GM23248 (cell line): Measurements from ENCODE around the gene GCK. TPM values are rescaled to one million over a fixed set of nuclear protein-coding genes. Genes with fewer than 3 reads are reported as not detected.
A peak's percentile ranks its signal among the peaks of the same experiment; 100 is the strongest.

Experiments
- DNase-seq: peaks from one replicate; pipeline ENCODE4 v3.0.0-alpha.2; 2015
- H2AFZ ChIP-seq: fragments of 200-600 bp; sonication (generic); 2 replicates; pipeline ENCODE4 v1.6.1; 2016; ENCODE audit warnings: antibody characterized with exemption
- H3F3A ChIP-seq: fragments of 200-600 bp; sonication (generic); 2 replicates; pipeline ENCODE4 v1.6.1; 2016; ENCODE audit warnings: mild to moderate bottlenecking, antibody characterized with exemption, mixed run types; ENCODE audit not compliant: insufficient read depth
- H3K27ac ChIP-seq: fragments of 200-600 bp; sonication (generic); 2 replicates; pipeline ENCODE4 v1.5.1; 2016; ENCODE audit warnings: mild to moderate bottlenecking
- H3K27me3 ChIP-seq: fragments of 200-600 bp; sonication (generic); replicated peaks from 2 replicates; pipeline ENCODE4 v1.6.1; 2016; ENCODE audit warnings: mild to moderate bottlenecking; ENCODE audit not compliant: insufficient read depth
- H3K36me3 ChIP-seq: fragments of 200-600 bp; sonication (generic); 2 replicates; pipeline ENCODE4 v1.6.1; 2016; ENCODE audit warnings: low read depth, mild to moderate bottlenecking
- H3K4me1 ChIP-seq: fragments of 200-600 bp; sonication (generic); 2 replicates; pipeline ENCODE4 v1.6.1; 2016; ENCODE audit warnings: mild to moderate bottlenecking; ENCODE audit not compliant: insufficient read depth
- H3K4me2 ChIP-seq: fragments of 200-600 bp; sonication (generic); one replicate; pipeline ENCODE4 v1.6.1; 2016; ENCODE audit warnings: mild to moderate bottlenecking; ENCODE audit not compliant: unreplicated experiment
- H3K4me3 ChIP-seq: fragments of 200-600 bp; sonication (generic); 2 replicates; pipeline ENCODE4 v1.5.1; 2016; ENCODE audit warnings: mild to moderate bottlenecking
- H3K79me2 ChIP-seq: fragments of 200-600 bp; sonication (generic); 2 replicates; pipeline ENCODE4 v1.6.1; 2016; ENCODE audit warnings: mild to moderate bottlenecking; ENCODE audit not compliant: insufficient read depth
- H3K9ac ChIP-seq: fragments of 200-600 bp; sonication (generic); 2 replicates; pipeline ENCODE4 v1.6.1; 2016; ENCODE audit warnings: mild to moderate bottlenecking
- H3K9me2 ChIP-seq: fragments of 200-600 bp; sonication (generic); 2 replicates; pipeline ENCODE4 v1.6.1; 2016; ENCODE audit warnings: mixed run types, mild to moderate bottlenecking, moderate library complexity; ENCODE audit not compliant: insufficient read depth
- H3K9me3 ChIP-seq: fragments of 200-600 bp; sonication (generic); one replicate; pipeline ENCODE4 v1.6.1; 2017; ENCODE audit warnings: low read depth
- H4K20me1 ChIP-seq: fragments of 200-600 bp; sonication (generic); 2 replicates; pipeline ENCODE4 v1.6.0; 2016; ENCODE audit not compliant: insufficient read depth
- EZH2 ChIP-seq: fragments of 200-600 bp; sonication (generic); IDR thresholded peaks from 2 replicates; pipeline ENCODE4 v1.6.1; 2018; ENCODE audit warnings: antibody characterized with exemption, mild to moderate bottlenecking; ENCODE audit not compliant: insufficient read depth, poor library complexity, severe bottlenecking
- EZH2phosphoT487 ChIP-seq: fragments of 200-600 bp; sonication (generic); IDR thresholded peaks from 2 replicates; pipeline ENCODE4 v1.6.1; 2018; ENCODE audit warnings: antibody characterized with exemption, moderate library complexity, mild to moderate bottlenecking, low read depth; ENCODE audit not compliant: insufficient read depth
- WGBS, 2 experiments: methylation state at CpG; one replicate each; pipeline ENCODE4 v1.1.6; 2015 to 2017; ENCODE audit warnings: low lambda C conversion rate in 2 of 2, low coverage in 1 of 2; ENCODE audit errors: missing lambda C conversion rate in 2 of 2; 5-methylcytosine and 5-hydroxymethylcytosine counted together
- in situ Hi-C: fragments of 300-500 bp; cut with MboI; formaldehyde crosslinking; loops from 2 replicates; pipeline ENCODE4 v1.15.0; 2020
- polyA plus RNA-seq: library from polyadenylated mRNA; unstranded; fragments of >200 nt; fragmentation: Nextera tagmentation; extraction: Ambion mirVana; gene quantifications from 2 replicates; pipeline ENCODE4 v1.2.1, GENCODE V29; 2016
- total RNA-seq: library from RNA; depleted of rRNA; stranded (reverse); fragments of >200 nt; shearing (Covaris generic); gene quantifications from 2 replicates; pipeline ENCODE4 v1.2.3, GENCODE V29; 2014

Gene GCK
- total and polyA plus RNA-seq, 2 experiments from 2014 or later: 0.11 to 0.23 TPM

- no peaks in the 10 kb centered on the region for H3K27me3 ChIP-seq
- H3K4me2 ChIP-seq: no peak overlapping the region
- in situ Hi-C loops: loop anchor here (5.0 kb wide), 1 partner anchor 49 kb away; no protein-coding TSS in a partner anchor
- 55 to 59% methylated on average over 5 of the region's 5 CpGs for WGBS, 2 experiments
- H4K20me1 ChIP-seq: no peaks in the 10 kb centered on the region
- TF ChIP-seq EZH2: no peak
- TF ChIP-seq EZH2phosphoT487: no peak
- no peak overlapping the region for H3K4me3 ChIP-seq
- H2AFZ ChIP-seq: no peak overlapping the region
- no peaks in the 10 kb centered on the region for H3K9me3 ChIP-seq
- H3K79me2 ChIP-seq: no peaks in the 10 kb centered on the region
- no peaks in the 10 kb centered on the region for H3K9me2 ChIP-seq
- no peak overlapping the region for H3K9ac ChIP-seq
- DNase-seq: peak; percentile 23
- H3K27ac ChIP-seq: no peak overlapping the region
- H3K36me3 ChIP-seq: no peaks in the 10 kb centered on the region
- no peaks in the 10 kb centered on the region for H3F3A ChIP-seq
- H3K4me1 ChIP-seq: peaks cover 9% of the 10 kb centered on the region; the same call in 1 of the 2 replicates
Measured at GRCh38 chr7:44136731-44137130, 52.5 kb downstream of the GCK start.

- no peak overlapping the region for H3K4me2 ChIP-seq
- in situ Hi-C loops: loop anchor here (5.0 kb wide), 1 partner anchor 48 kb away; no protein-coding TSS in a partner anchor
- no peaks in the 10 kb centered on the region for H3K36me3 ChIP-seq
- no peaks in the 10 kb centered on the region for H3F3A ChIP-seq
- no peaks in the 10 kb centered on the region for H3K27me3 ChIP-seq
- WGBS, 2 experiments: 95% methylated on average over 4 of the region's 4 CpGs
- no peak overlapping the region for H3K9ac ChIP-seq
- no peak overlapping the region for H2AFZ ChIP-seq
- no peak overlapping the region for H3K27ac ChIP-seq
- TF ChIP-seq EZH2phosphoT487: no peak
- TF ChIP-seq EZH2: no peak
- H4K20me1 ChIP-seq: no peaks in the 10 kb centered on the region
- H3K9me2 ChIP-seq: no peaks in the 10 kb centered on the region
- peaks cover 10% of the 10 kb centered on the region; the same call in 1 of the 2 replicates for H3K4me1 ChIP-seq
- no peak overlapping the region for H3K4me3 ChIP-seq
- no peaks in the 10 kb centered on the region for H3K79me2 ChIP-seq
- no peak for DNase-seq
- no peaks in the 10 kb centered on the region for H3K9me3 ChIP-seq
Measured at GRCh38 chr7:44134943-44135628, 54.2 kb downstream of the GCK start.

DNA sequence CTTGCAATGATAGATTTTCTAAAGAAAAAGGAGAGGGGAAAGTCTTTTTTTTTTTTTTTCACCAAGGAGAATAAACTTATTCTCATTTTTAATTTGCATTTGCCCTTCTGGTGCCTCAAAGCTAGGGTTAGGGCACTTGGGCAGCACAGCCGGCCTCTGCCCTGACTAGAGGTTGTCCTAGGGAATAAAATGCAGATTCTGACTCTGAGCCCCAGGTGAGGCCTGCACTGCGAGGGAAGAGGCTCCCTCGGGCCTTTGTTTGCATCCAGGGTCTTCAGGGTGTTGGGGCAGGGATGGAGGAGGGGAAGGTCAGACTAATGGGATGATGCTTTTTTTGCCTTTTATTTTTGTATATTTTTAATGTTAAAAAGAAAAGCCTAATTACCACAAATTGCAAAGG is 55.9 kb downstream of the GCK start:
- peaks cover 10% of the 10 kb centered on the region; the same call in 1 of the 2 replicates for H3K4me1 ChIP-seq
- in situ Hi-C loops: no loop called here
- H3K9me3 ChIP-seq: no peaks in the 10 kb centered on the region
- H4K20me1 ChIP-seq: no peaks in the 10 kb centered on the region
- no peaks in the 10 kb centered on the region for H3K36me3 ChIP-seq
- H3K9ac ChIP-seq: no peak overlapping the region
- no peak overlapping the region for H2AFZ ChIP-seq
- no peak overlapping the region for H3K4me3 ChIP-seq
- H3K79me2 ChIP-seq: no peaks in the 10 kb centered on the region
- TF ChIP-seq EZH2phosphoT487 (no peak), EZH2 (no peak)
- 75 to 78% methylated on average over 3 of the region's 3 CpGs for WGBS, 2 experiments
- H3K27me3 ChIP-seq: no peaks in the 10 kb centered on the region
- DNase-seq: no peak
- H3K4me2 ChIP-seq: no peak overlapping the region
- no peak overlapping the region for H3K27ac ChIP-seq
- no peaks in the 10 kb centered on the region for H3K9me2 ChIP-seq
- H3F3A ChIP-seq: no peaks in the 10 kb centered on the region

DNA sequence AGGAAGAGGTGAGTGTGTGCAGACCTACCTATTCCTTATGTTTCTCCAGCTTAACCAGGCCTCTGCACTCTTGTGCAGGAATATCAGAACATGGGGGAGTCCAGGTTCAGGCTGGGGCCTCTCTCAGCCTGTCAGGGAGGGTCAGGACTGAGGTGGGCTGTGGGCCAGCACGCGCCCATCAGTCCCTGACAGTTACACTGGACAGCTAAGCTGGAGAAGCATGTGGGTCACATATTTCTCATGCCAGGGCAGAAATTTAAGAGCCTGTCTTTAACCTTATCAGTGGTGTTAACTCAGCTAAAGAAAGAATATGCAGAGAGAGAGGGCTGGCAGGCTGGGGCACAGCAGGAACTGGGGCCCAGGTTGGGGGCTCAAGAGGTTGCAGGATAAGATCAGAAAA is 57.2 kb downstream of the GCK start:
- no peaks in the 10 kb centered on the region for H3K36me3 ChIP-seq
- no peaks in the 10 kb centered on the region for H3K79me2 ChIP-seq
- DNase-seq: peak; percentile 29
- peaks cover 10% of the 10 kb centered on the region; the same call in 1 of the 2 replicates for H3K4me1 ChIP-seq
- no peaks in the 10 kb centered on the region for H3F3A ChIP-seq
- H2AFZ ChIP-seq: peak overlapping the region; percentile 3; the same call in 1 of the 2 replicates
- no peak overlapping the region for H3K27ac ChIP-seq
- no peaks in the 10 kb centered on the region for H3K9me2 ChIP-seq
- no peaks in the 10 kb centered on the region for H3K27me3 ChIP-seq
- peak overlapping the region; percentile 42 for H3K4me2 ChIP-seq
- H3K4me3 ChIP-seq: no peak overlapping the region
- 44 to 65% methylated on average over 2 of the region's 2 CpGs for WGBS, 2 experiments
- in situ Hi-C loops: no loop called here
- H3K9me3 ChIP-seq: no peaks in the 10 kb centered on the region
- TF ChIP-seq EZH2phosphoT487: no peak
- no peak for TF ChIP-seq EZH2
- no peaks in the 10 kb centered on the region for H4K20me1 ChIP-seq
- no peak overlapping the region for H3K9ac ChIP-seq
